ENCODE measurements around the gene ACSL1. TPM values are rescaled to one million over a fixed set of nuclear protein-coding genes. Genes with fewer than 3 reads are reported as not detected.

ACSL1 gene
- total RNA-seq, result 25.1 and 26.7 TPM in 2 replicates

GRCh38 chr4:184825896-184826690 is at the start of gene ACSL1:
TSS of gene ACSL1 (minus strand) at chr4:184825968. CDS start at chr4:184803514, 22,454 bp downstream.

GRCh38 chr4:184733654-184734524 is 91.9 kb downstream of the ACSL1 start, which contains the start of gene CENPU:
TSS of gene CENPU (minus strand) at chr4:184734096. CDS start at chr4:184734062, 34 bp downstream.

Small RNA genes lying within 50 kb of the gene (small RNA-seq; reads per million reads assigned to genes)
- 0.20 reads per million for gene MIR3945 (ENCODE audit: low replicate concordance)

Other genes starting within 250 kb of the ACSL1 start
- gene CASP3, start 176.5 kb downstream of the ACSL1 start, total RNA-seq, result 37.2 and 52.5 TPM in 2 replicates
- gene PRIMPOL, start 176.2 kb downstream of the ACSL1 start, total RNA-seq, result 6.8 and 16.8 TPM in 2 replicates
- 1.1 and 30.8 TPM in 2 replicates for gene CENPU, start 91.9 kb downstream of the ACSL1 start, total RNA-seq
- gene HELT, start 192.5 kb upstream of the ACSL1 start, total RNA-seq, result not detected in 2 replicates